Measurements from ENCODE around the gene ZMYM4. TPM values are rescaled to one million over a fixed set of nuclear protein-coding genes. Genes with fewer than 3 reads are reported as not detected.

The ZMYM4 gene
- 23.3 TPM for polyA plus RNA-seq (2013, experiment 1 of 2)
- polyA plus RNA-seq (2013, experiment 2 of 2), result 21.7 TPM

GRCh38 chr1:35268282-35269200 lies at the start of gene ZMYM4:
ZMYM4 (plus strand) TSS chr1:35268709; CDS start chr1:35269047, 338 bp downstream.
- Histone ChIP-seq H2BK120ac (ENCODE audit: low read depth, low read length) (peak within 1 kb of the TSS; percentile 95), H2AFZ (ENCODE audit: low read depth, low read length) (peak within 1 kb of the TSS; percentile 77), H4K8ac (ENCODE audit: low read length) (peak within 1 kb of the TSS; percentile 93), H4K91ac (ENCODE audit: low read length) (peak within 1 kb of the TSS; percentile 98), H3K4me2 (ENCODE audit: low read length, poor library complexity, severe bottlenecking) (peak within 1 kb of the TSS; percentile 67), H3K18ac (ENCODE audit: low read depth in 1 of 2, low read length in 2 of 2) (peak within 1 kb of the TSS; percentile 93 to 95), H3K14ac (ENCODE audit: low read length in 2 of 2) (peak within 1 kb of the TSS; percentile 81 to 96), H3K9me3 (ENCODE audit: control insufficient read depth, low read length) (no peaks in the 10 kb centered on the region), H3K4me3 (ENCODE audit: insufficient read depth in 1 of 2, low read depth in 1 of 2, low read length in 2 of 2) (peak within 1 kb of the TSS; percentile 91 to 93), H2BK12ac (ENCODE audit: low read length in 2 of 2) (no peak within 1 kb of the TSS), H3K27ac (ENCODE audit: low read length, poor library complexity, severe bottlenecking) (no peak within 1 kb of the TSS), H3K36me3 (ENCODE audit: control insufficient read depth in 1 of 2, insufficient read depth in 2 of 2, low read depth in 1 of 2, low read length in 2 of 2) (peaks cover 0 to 3% of the 10 kb centered on the region in 2 experiments), H3K9ac (ENCODE audit: low read length) (peak within 1 kb of the TSS; percentile 92), H2AK5ac (ENCODE audit: low read length, severe bottlenecking) (peak within 1 kb of the TSS; percentile 32), H3K27me3 (ENCODE audit: control insufficient read depth in 1 of 2, insufficient read depth in 1 of 2, low read length in 2 of 2) (no peaks in the 10 kb centered on the region), H3K79me1 (replicated peaks; ENCODE audit: low read length, poor library complexity, severe bottlenecking) (no peaks in the 10 kb centered on the region), H3K23ac (ENCODE audit: low read length in 2 of 2) (no peak within 1 kb of the TSS), H2BK15ac (ENCODE audit: low read depth, poor library complexity, severe bottlenecking) (peak within 1 kb of the TSS; percentile 97), H2BK5ac (ENCODE audit: low read depth, low read length, poor library complexity, severe bottlenecking) (peak within 1 kb of the TSS; percentile 98), H3K4ac (ENCODE audit: low read depth in 1 of 2, low read length in 2 of 2) (peak within 1 kb of the TSS; percentile 59 to 93), H3K4me1 (ENCODE audit: control insufficient read depth, insufficient read depth, low read depth, low read length) (peaks cover 6% of the 10 kb centered on the region)
- DNase-seq, result peak; percentile 99
- WGBS, result 3% methylated on average over 49 of the region's 65 CpGs

DNA sequence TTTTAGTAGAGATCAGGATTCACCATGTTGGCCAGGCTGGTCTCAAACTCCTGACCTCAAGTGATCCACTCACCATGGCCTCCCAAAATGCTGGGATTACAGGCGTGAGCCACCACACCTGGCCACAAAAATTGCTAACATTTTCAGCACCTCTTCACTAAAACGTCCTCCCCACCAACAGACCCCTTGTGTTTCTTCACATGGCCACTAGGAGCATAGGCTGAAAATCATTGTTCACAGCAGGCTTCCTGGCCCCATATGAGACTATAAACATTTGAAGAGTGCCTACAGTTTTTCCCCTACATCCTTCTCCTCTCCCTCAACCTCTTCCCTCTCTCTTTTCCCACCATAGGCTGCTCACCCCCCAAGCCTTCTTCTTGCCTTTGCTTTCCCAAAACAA lies 47.5 kb upstream of the ZMYM4 start:
- no peaks in the 10 kb centered on the region for H3K9me3 ChIP-seq (ENCODE audit: control insufficient read depth, low read length)
- H2BK120ac ChIP-seq (ENCODE audit: low read depth, low read length), result no peak overlapping the region
- no peak overlapping the region for H4K91ac ChIP-seq (ENCODE audit: low read length)
- no peak overlapping the region for H3K23ac ChIP-seq (ENCODE audit: low read length in 2 of 2)
- no peak overlapping the region for H3K4ac ChIP-seq (ENCODE audit: low read depth in 1 of 2, low read length in 2 of 2)
- H2BK12ac ChIP-seq (ENCODE audit: low read length in 2 of 2), result no peak overlapping the region
- no peak overlapping the region for H4K8ac ChIP-seq (ENCODE audit: low read length)
- H2BK15ac ChIP-seq (ENCODE audit: low read depth, poor library complexity, severe bottlenecking), result no peak overlapping the region
- H3K27me3 ChIP-seq (ENCODE audit: control insufficient read depth in 1 of 2, insufficient read depth in 1 of 2, low read length in 2 of 2), result no peaks in the 10 kb centered on the region
- H3K14ac ChIP-seq (ENCODE audit: low read length in 2 of 2), result no peak overlapping the region
- WGBS, result 34% methylated on average over 2 of the region's 2 CpGs
- H3K9ac ChIP-seq (ENCODE audit: low read length), result no peak overlapping the region
- peak; percentile 28 for DNase-seq
- H2AFZ ChIP-seq (ENCODE audit: low read depth, low read length), result no peak overlapping the region
- no peaks in the 10 kb centered on the region for H3K36me3 ChIP-seq (ENCODE audit: control insufficient read depth in 1 of 2, insufficient read depth in 2 of 2, low read depth in 1 of 2, low read length in 2 of 2)
- H3K4me3 ChIP-seq (ENCODE audit: insufficient read depth in 1 of 2, low read depth in 1 of 2, low read length in 2 of 2), result no peak overlapping the region
- no peak overlapping the region for H2BK5ac ChIP-seq (ENCODE audit: low read depth, low read length, poor library complexity, severe bottlenecking)
- H3K4me2 ChIP-seq (ENCODE audit: low read length, poor library complexity, severe bottlenecking), result no peak overlapping the region
- no peak overlapping the region for H3K27ac ChIP-seq (ENCODE audit: low read length, poor library complexity, severe bottlenecking)
- no peaks in the 10 kb centered on the region for H3K79me1 ChIP-seq (replicated peaks; ENCODE audit: low read length, poor library complexity, severe bottlenecking)
- no peak overlapping the region for H2AK5ac ChIP-seq (ENCODE audit: low read length, severe bottlenecking)
- no peak overlapping the region for H3K18ac ChIP-seq (ENCODE audit: low read depth in 1 of 2, low read length in 2 of 2)
- H3K4me1 ChIP-seq (ENCODE audit: control insufficient read depth, insufficient read depth, low read depth, low read length), result no peaks in the 10 kb centered on the region

- no peak overlapping the region for H2BK12ac ChIP-seq (ENCODE audit: low read length in 2 of 2)
- H3K27ac ChIP-seq (ENCODE audit: low read length, poor library complexity, severe bottlenecking), result no peak overlapping the region
- H2BK5ac ChIP-seq (ENCODE audit: low read depth, low read length, poor library complexity, severe bottlenecking), result no peak overlapping the region
- no peaks in the 10 kb centered on the region for H3K27me3 ChIP-seq (ENCODE audit: control insufficient read depth in 1 of 2, insufficient read depth in 1 of 2, low read length in 2 of 2)
- DNase-seq, result peak; percentile 19
- H3K18ac ChIP-seq (ENCODE audit: low read depth in 1 of 2, low read length in 2 of 2), result no peak overlapping the region
- no peak overlapping the region for H2AFZ ChIP-seq (ENCODE audit: low read depth, low read length)
- H3K23ac ChIP-seq (ENCODE audit: low read length in 2 of 2), result no peak overlapping the region
- no peaks in the 10 kb centered on the region for H3K36me3 ChIP-seq (ENCODE audit: control insufficient read depth in 1 of 2, insufficient read depth in 2 of 2, low read depth in 1 of 2, low read length in 2 of 2)
- H4K91ac ChIP-seq (ENCODE audit: low read length), result no peak overlapping the region
- H3K79me1 ChIP-seq (replicated peaks; ENCODE audit: low read length, poor library complexity, severe bottlenecking), result no peaks in the 10 kb centered on the region
- peak overlapping the region; percentile 75 for H3K9ac ChIP-seq (ENCODE audit: low read length)
- no peak overlapping the region for H2BK120ac ChIP-seq (ENCODE audit: low read depth, low read length)
- H2AK5ac ChIP-seq (ENCODE audit: low read length, severe bottlenecking), result no peak overlapping the region
- no peak overlapping the region for H3K14ac ChIP-seq (ENCODE audit: low read length in 2 of 2)
- peak overlapping the region in 1 of 2 experiments; percentile 25 for H3K4me3 ChIP-seq (ENCODE audit: insufficient read depth in 1 of 2, low read depth in 1 of 2, low read length in 2 of 2)
- H3K4me1 ChIP-seq (ENCODE audit: control insufficient read depth, insufficient read depth, low read depth, low read length), result no peaks in the 10 kb centered on the region
- no peak overlapping the region for H2BK15ac ChIP-seq (ENCODE audit: low read depth, poor library complexity, severe bottlenecking)
- H3K9me3 ChIP-seq (ENCODE audit: control insufficient read depth, low read length), result no peaks in the 10 kb centered on the region
- H4K8ac ChIP-seq (ENCODE audit: low read length), result no peak overlapping the region
- no peak overlapping the region for H3K4ac ChIP-seq (ENCODE audit: low read depth in 1 of 2, low read length in 2 of 2)
- H3K4me2 ChIP-seq (ENCODE audit: low read length, poor library complexity, severe bottlenecking), result no peak overlapping the region
- 82% methylated on average over 5 of the region's 6 CpGs for WGBS
Observed at GRCh38 chr1:35222322-35223083, 46.0 kb upstream of the ZMYM4 start.
